Esophagus muscularis mucosa (tissue), 4 donors: ENCODE results near the gene ANKEF1. TPM values are rescaled to one million over a fixed set of nuclear protein-coding genes. Genes with fewer than 3 reads are reported as not detected.

Experiments used
- DNase-seq: peaks from one replicate; pipeline ENCODE4 v3.0.0-alpha.2; 2017; ENCODE audit errors: extremely low spot score
- H3K27ac ChIP-seq, 4 donors: fragments of 200-600 bp; sonication (generic); replicated peaks in 1 of 4; 1 replicate in 3 of 4; 2 replicates in 1 of 4; pipeline ENCODE4 v1.5.1; 2016 to 2019; ENCODE audit warnings: mild to moderate bottlenecking in 1 of 4
- H3K27me3 ChIP-seq, 4 donors: fragments of 200-600 bp; sonication (generic); one replicate each; pipeline versions ENCODE4 v1.5.1 to v1.6.0; 2016 to 2019
- H3K36me3 ChIP-seq, 4 donors: fragments of 200-600 bp; sonication (generic); one replicate each; pipeline ENCODE4 v1.5.1; 2016 to 2019
- H3K4me1 ChIP-seq, 4 donors: fragments of 200-600 bp; sonication (generic); one replicate each; pipeline ENCODE4 v1.5.1; 2016 to 2019
- H3K4me3 ChIP-seq, 4 donors: fragments of 200-600 bp; sonication (generic); 1 replicate in 2 of 4; 2 replicates in 2 of 4; pipeline ENCODE4 v1.5.1; 2016 to 2019; ENCODE audit warnings: mild to moderate bottlenecking in 4 of 4, moderate library complexity in 1 of 4
- H3K9me3 ChIP-seq, 4 donors: fragments of 200-600 bp; sonication (generic); 1 replicate in 3 of 4; 2 replicates in 1 of 4; pipeline ENCODE4 v1.5.1; 2016 to 2019
- EP300 ChIP-seq: sonication (generic); formaldehyde crosslinking; IDR thresholded peaks from one replicate; pipeline ENCODE4 v1.6.1; 2017; ENCODE audit warnings: antibody characterized with exemption
- POLR2A ChIP-seq: fragments of 450-650 bp; IDR thresholded peaks from one replicate; pipeline ENCODE4 v1.6.1; 2017; ENCODE audit warnings: antibody characterized with exemption, moderate library complexity, mild to moderate bottlenecking, low read depth
- POLR2AphosphoS5 ChIP-seq, 2 donors: sonication (generic); formaldehyde crosslinking; IDR thresholded peaks; one replicate each; pipeline ENCODE4 v1.6.1; 2017; ENCODE audit warnings: antibody characterized with exemption in 2 of 2
- WGBS: methylation state at CpG from one replicate; pipeline ENCODE4 v1.1.5; 2018; 5-methylcytosine and 5-hydroxymethylcytosine counted together
- intact Hi-C: fragments of 100-400 bp; cut with DNase I; formaldehyde crosslinking; loops from one replicate; pipeline ENCODE4 v1.15.1; 2023
- total RNA-seq, 4 donors: library from RNA; depleted of rRNA; stranded (reverse); fragments of >200 nt; gene quantifications; one replicate each; pipeline versions ENCODE4 v1.1.0 to v1.2.1, GENCODE V29; 2016
- TF ChIP-seq, protein P1 (sequence below), 3 experiments: fragments of 200-600 bp in 2 of 3; fragments of 450-650 bp in 1 of 3; sonication (generic) in 2 of 3; IDR thresholded peaks; one replicate each; pipeline ENCODE4 v1.5.1; 2017 to 2019; ENCODE audit warnings: antibody characterized with exemption in 3 of 3, mild to moderate bottlenecking in 2 of 3, moderate library complexity in 1 of 3

Gene ANKEF1
- 1 to 10 TPM in 3 of 4 donors, under 1 TPM in 1; 0.42 to 2.3 (median 1.3) TPM for total RNA-seq

DNA sequence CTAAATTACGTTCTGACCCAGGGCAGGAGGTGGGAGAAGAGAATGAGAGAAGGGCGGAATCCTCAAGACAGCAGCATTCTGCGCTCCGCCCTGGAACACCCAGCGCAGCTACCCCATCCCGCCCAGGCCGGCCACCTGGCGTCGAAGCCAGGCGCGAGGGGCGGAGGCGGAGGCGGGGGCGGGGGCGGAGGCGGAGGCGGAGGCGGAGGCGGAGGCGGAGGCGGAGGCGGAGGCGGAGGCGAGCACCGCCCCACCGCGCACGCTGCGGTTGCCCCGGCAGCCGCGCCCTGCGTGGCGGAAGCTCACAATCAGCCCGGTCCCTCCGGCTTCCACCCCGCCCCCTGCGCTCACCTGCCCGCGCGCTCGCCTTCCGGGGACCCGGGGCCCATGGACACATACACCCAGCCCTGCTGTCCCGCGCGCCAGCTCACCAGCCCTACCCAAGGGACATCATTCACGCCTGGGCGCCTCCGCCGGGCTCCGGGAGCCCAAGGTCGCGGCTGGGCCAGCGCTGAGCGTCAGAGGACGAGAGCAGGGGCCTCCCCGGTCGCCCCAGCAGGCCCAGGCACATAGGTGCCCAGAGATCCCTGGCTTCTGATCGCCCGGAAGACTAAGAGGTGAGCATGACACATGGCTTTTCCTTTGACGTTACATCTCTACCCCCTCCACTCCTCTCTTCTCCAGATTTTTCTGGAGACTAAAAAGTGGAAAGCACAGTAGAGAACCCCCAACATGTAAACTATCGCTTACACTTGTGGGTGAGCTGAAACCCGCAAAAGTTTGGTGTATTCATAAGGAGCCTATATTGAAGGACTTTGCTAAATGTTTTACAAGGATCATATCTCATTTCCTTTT lies at the start of gene ANKEF1:
TSS of gene ANKEF1 (plus strand) at position 271 of the 855 bp plus-strand sequence. CDS start 3,315 bp downstream, outside the sequence.
- TF ChIP-seq POLR2A (no peak), EP300 (no peak), POLR2AphosphoS5 (IDR thresholded peaks at IDR 0.05) (peak; percentile 17 to 46)
- TF ChIP-seq, protein P1, sequence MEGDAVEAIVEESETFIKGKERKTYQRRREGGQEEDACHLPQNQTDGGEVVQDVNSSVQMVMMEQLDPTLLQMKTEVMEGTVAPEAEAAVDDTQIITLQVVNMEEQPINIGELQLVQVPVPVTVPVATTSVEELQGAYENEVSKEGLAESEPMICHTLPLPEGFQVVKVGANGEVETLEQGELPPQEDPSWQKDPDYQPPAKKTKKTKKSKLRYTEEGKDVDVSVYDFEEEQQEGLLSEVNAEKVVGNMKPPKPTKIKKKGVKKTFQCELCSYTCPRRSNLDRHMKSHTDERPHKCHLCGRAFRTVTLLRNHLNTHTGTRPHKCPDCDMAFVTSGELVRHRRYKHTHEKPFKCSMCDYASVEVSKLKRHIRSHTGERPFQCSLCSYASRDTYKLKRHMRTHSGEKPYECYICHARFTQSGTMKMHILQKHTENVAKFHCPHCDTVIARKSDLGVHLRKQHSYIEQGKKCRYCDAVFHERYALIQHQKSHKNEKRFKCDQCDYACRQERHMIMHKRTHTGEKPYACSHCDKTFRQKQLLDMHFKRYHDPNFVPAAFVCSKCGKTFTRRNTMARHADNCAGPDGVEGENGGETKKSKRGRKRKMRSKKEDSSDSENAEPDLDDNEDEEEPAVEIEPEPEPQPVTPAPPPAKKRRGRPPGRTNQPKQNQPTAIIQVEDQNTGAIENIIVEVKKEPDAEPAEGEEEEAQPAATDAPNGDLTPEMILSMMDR (IDR thresholded peaks at IDR 0.05) = peak in 1 of 3 experiments; percentile 16
- intact Hi-C loops = no loop called here
- Histone ChIP-seq H3K27me3 (peaks cover 0 to 5% (median 0%) of the 10 kb centered on the region in 4 donors), H3K36me3 (no peaks in the 10 kb centered on the region), H3K4me3 (peak within 1 kb of the TSS; percentile 61 to 71 (median 67)), H3K4me1 (peaks cover 0 to 15% (median 14%) of the 10 kb centered on the region in 4 donors), H3K27ac (peak within 1 kb of the TSS; percentile 49 to 65 (median 50)), H3K9me3 (no peaks in the 10 kb centered on the region)
- 28% methylated on average over 8 of the region's 65 CpGs for WGBS
- DNase-seq = no peak

DNA sequence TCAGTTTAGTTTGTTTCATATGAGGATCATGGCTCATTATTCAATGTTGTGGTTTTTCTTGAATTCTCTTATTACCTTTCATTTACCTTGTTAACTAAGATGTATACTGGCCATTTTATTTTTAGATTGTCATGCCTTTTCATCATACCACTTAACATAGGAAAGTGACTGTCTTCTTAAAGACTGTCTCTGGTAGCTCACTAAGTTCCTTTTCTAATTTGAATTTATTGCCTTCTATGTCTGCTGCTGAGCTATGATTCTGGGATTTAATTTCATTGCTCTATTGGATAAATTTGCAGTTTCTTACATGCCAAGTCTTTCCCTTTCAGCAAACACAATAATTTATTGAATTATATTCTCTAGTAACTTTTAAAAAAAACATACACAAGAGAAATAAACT lies 49.5 kb upstream of the ANKEF1 start:
- Histone ChIP-seq H3K4me1 (no peaks in the 10 kb centered on the region), H3K36me3 (no peaks in the 10 kb centered on the region), H3K4me3 (no peak overlapping the region), H3K27ac (no peak overlapping the region), H3K9me3 (no peaks in the 10 kb centered on the region), H3K27me3 (no peaks in the 10 kb centered on the region)
- intact Hi-C loops = no loop called here
- TF ChIP-seq EP300 (no peak), POLR2AphosphoS5 (IDR thresholded peaks at IDR 0.05) (no peak), POLR2A (no peak)
- TF ChIP-seq, protein P1 (IDR thresholded peaks at IDR 0.05) = no peak
- DNase-seq = no peak

DNA sequence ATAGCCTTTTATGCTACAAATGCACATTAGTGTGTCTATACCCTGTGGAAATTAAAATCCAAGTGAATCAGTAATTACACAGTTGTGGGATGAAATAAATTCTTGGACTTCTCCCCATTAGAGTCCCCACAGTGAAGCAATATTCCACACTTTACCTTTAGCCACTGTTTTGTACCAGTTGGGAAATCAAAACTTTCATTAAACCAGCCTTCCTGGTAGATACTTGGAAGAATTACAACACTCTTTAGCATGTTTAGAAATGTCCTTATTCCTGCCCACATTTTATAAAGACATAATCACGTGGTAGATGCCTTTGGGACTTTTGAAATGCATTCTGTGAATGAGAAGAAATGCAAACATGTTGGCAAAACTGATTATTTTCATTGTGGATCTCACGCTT lies 49.0 kb upstream of the ANKEF1 start:
- Histone ChIP-seq H3K9me3 (no peaks in the 10 kb centered on the region), H3K36me3 (no peaks in the 10 kb centered on the region), H3K4me3 (no peak overlapping the region), H3K27ac (no peak overlapping the region), H3K4me1 (no peaks in the 10 kb centered on the region), H3K27me3 (no peaks in the 10 kb centered on the region)
- TF ChIP-seq, protein P1 (IDR thresholded peaks at IDR 0.05) = no peak
- TF ChIP-seq POLR2AphosphoS5 (IDR thresholded peaks at IDR 0.05) = no peak
- no peak for TF ChIP-seq POLR2A
- TF ChIP-seq EP300 = no peak
- intact Hi-C loops = no loop called here
- WGBS = 69% methylated on average over 2 of the region's 2 CpGs
- DNase-seq = no peak

DNA sequence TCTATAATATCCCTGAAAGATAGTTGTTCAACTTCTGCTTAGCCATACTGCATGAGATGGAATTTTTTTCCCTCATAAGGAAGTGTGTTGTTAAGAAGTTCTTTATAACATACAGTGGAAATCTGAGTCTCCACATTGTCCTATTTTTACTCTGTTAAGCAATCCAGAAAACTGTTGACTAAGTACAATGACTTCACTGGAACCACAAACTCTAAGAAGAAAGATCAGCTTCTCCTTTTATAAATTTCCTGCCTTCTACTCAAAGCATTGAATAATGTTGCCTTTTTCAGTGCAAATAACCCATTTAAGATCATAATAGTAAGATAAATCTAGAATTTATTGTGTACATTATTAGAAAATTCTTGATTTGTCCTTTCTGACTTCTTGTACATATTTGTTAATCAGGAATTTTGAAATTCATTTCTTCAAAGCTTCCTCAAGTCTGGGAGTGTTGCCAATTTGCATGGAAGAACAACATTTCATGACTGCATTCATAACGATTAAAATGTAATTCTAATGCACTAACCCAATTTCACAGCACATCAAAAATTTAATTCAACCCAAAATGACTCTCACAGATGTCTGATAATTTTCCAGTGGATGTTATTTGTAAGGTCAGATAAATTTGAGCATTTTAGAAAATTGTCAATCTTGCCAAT lies 45.6 kb upstream of the ANKEF1 start:
- H3K27ac ChIP-seq = no peak overlapping the region

More for the DNA sequence above, 45.6 kb upstream of the ANKEF1 start:
- Histone ChIP-seq H3K36me3 (no peaks in the 10 kb centered on the region), H3K27me3 (no peaks in the 10 kb centered on the region), H3K4me3 (no peak overlapping the region), H3K4me1 (no peaks in the 10 kb centered on the region), H3K9me3 (no peaks in the 10 kb centered on the region)
- intact Hi-C loops = no loop called here
- 6% methylated on average over 1 of the region's 1 CpG for WGBS
- no peak for DNase-seq
- TF ChIP-seq POLR2A = no peak
- TF ChIP-seq POLR2AphosphoS5 (IDR thresholded peaks at IDR 0.05) = no peak
- TF ChIP-seq, protein P1 (IDR thresholded peaks at IDR 0.05) = no peak
- no peak for TF ChIP-seq EP300
